Right ventricle myocardium superior (tissue), 1 donor: ENCODE results near the gene PXDN. TPM values are rescaled to one million over a fixed set of nuclear protein-coding genes. Genes with fewer than 3 reads are reported as not detected.

Experiments used
- ATAC-seq: fragments of 200-7000 bp; cut with Tn5 transposase; one replicate; pipeline ENCODE4 v1.9.1; 2020; ENCODE audit warnings: mild to moderate bottlenecking; ENCODE audit not compliant: poor library complexity
- DNase-seq: peaks from one replicate; pipeline ENCODE4 v3.0.0-alpha.2; 2020
- intact Hi-C: fragments of 100-400 bp; cut with DNase I; formaldehyde crosslinking; loops from one replicate; pipeline ENCODE4 v1.11.2; 2022
- total RNA-seq: library from RNA; stranded (reverse); fragmentation: NEBNext Ultra II Directional; extraction: Animal tissue kit (Norgen Biotek cat#: 25700); gene quantifications from one replicate; pipeline ENCODE4 v1.2.1, GENCODE V29; 2021
- donor health status: DM: no; HTN: yes; CAD: no; lungs with severe emphysema.

PXDN gene
- total RNA-seq, 1 donor from 2014 or later = 15.6 TPM

DNA sequence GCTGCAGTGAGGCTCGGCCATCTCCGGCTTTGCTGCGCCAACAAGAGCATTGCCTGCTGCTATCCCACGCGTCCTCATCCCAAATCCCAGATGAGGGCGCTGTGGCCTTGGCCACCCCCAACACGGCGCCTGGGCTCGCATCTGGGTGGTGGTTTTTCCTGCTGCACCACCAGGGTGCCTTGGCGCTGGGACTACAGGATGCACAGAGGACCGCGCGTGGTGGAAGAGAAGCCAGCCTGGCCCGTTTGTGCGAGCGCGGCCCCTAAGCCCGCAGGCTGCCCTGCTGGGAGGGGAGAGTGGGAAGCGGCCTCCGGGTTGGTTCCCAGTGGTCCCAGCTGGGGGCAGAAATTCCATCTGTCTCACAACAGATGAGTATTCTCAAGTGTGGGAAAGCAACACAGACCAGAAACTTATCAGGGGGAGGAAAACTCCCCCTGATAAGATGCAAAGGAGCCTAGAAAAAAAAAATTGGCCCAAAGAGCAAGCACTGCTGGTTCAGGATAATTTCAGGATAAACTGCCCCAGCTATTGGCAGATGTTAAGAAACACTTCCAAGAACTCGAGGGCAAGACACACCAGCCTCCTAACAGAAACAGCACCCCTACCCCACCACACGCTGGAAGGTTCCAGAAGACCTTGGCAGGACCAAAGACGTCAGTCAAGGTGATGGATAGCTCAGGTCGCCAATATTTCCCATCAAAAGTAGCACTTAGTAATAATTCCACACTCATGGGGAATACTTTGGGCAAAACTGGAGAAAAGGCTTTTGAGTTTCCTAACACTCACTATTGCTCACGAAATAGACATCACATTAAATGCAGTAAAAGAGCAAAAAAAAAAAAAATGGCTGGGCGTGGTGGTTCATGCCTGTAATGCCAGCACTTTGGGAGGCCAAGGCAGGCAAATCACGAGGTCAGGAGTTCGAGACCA lies 152.1 kb downstream of the PXDN start:
- ATAC-seq (peak; percentile 77), DNase-seq (peak; percentile 82)
- intact Hi-C loops = loop anchor here (5.0 kb wide), 1 partner anchor 155 kb away; no protein-coding TSS in a partner anchor

DNA sequence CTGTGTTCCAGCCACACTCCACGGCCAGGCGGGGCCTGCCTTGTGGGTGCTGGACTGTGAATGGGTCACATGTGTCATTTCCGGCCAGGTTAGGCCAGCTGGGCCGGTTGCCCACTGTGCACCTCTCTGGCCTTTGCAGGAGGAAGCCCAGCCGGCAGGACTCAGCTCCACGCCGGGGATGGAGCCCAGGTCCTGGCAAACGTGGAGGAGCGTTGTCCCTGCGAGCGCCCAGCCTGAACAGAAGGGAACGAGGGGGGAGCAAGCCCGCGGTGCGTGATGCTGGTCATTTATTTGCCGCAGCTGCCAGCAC lies 152.9 kb downstream of the PXDN start:
- DNase-seq = no peak
- ATAC-seq = peak; percentile 20
- intact Hi-C loops = loop anchor here (5.0 kb wide), 1 partner anchor 156 kb away; no protein-coding TSS in a partner anchor

GRCh38 chr2:1590596-1591460 lies 153.5 kb downstream of the PXDN start:
- DNase-seq (peak; percentile 11), ATAC-seq (no peak)
- intact Hi-C loops = loop anchor here (5.0 kb wide), 1 partner anchor 156 kb away; no protein-coding TSS in a partner anchor

- intact Hi-C loops = no loop called here
- DNase-seq (peak; percentile 27), ATAC-seq (no peak)
Measured at GRCh38 chr2:1588978-1589621, 155.2 kb downstream of the PXDN start.

- intact Hi-C loops = no loop called here
- no peak for ATAC-seq
- peak; percentile 35 for DNase-seq
Measured at GRCh38 chr2:1588051-1588977, 156.0 kb downstream of the PXDN start.

GRCh38 chr2:1586923-1587840 lies 157.1 kb downstream of the PXDN start:
- DNase-seq (peak; percentile 30), ATAC-seq (no peak)
- intact Hi-C loops = no loop called here

DNA sequence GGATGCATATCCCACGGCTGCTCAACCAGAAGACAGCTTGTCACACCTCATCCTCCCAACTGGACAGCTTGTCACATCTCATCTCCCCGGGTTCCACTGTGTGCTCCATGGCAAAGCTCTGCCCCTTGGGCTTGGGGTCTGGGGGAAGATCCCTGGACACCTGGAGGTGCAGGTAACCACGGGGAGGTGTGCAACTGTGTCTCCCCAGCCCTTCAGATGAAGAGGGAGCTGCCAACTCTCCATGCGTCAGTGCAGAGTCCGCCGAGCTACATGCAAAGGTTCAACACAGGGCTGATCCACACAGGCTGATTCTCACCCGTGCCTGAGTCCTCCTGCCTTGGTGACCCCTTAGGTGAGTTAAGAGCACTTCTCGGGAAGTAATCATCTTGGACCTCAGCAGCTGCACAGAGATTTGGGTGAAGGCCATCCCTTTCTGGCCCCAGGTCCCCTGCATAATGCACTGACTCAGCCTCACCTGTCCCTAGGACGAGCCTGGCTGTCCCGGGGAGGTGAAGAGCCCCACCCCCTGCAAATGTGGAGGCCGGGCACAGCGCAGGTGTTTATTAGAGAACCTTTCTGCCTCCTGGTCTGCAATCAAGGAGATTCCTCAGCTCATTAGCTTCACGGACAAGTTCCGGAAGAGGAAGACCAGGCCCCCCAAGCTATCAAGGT lies 157.9 kb downstream of the PXDN start:
- intact Hi-C loops = no loop called here
- ATAC-seq (no peak), DNase-seq (peak; percentile 23)

DNA sequence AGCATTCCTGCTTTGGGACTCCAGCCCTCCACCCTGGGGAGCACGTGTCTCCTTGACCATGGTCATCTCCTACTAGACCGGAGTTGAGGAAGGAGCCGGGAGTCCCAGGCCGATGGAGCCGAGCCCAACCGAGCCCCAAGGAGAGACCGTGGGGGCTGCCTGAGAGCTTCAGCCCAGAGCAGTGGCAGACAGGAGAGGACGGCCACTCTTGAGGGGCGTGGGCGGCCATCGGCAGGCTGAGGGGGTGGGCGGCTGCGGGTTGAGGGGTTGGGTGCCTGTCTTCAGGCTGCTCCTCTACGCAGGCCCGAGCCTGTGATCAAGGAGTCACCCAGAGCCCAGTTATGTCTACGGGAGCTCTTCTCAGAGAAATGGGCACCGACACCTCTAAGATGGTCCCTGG lies 158.7 kb downstream of the PXDN start:
- intact Hi-C loops = no loop called here
- ATAC-seq (no peak), DNase-seq (peak; percentile 34)

GRCh38 chr2:1584691-1585485 lies 159.4 kb downstream of the PXDN start:
- DNase-seq (peak; percentile 26), ATAC-seq (no peak)
- intact Hi-C loops = no loop called here

DNA sequence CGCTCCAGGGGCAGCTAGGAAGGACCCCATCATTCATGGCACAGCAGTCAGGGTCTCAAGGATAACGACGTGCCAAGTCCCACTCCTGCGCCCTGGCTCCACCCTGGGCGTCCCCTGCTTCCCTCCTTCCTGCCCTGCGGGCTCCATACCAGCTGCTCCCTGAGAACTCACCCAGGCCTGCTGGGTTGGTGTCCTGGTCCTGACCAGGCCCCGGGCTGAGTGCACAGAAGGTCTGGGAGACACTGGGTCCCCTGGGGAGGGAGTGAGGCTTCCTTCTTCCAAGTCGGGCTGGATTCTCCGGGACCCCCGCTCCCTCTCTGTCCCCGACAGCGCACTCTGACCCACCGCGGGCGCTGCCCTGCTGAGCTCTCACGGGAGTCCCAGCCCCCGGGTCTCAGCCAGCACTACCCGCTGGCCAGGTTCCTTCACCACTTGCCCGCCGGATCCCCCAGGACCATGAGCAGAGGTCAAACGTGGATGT lies 160.2 kb downstream of the PXDN start:
- intact Hi-C loops = no loop called here
- ATAC-seq (no peak), DNase-seq (peak; percentile 24)

GRCh38 chr2:1582891-1583341 lies 161.4 kb downstream of the PXDN start:
- DNase-seq (peak; percentile 35), ATAC-seq (no peak)
- intact Hi-C loops = no loop called here

DNA sequence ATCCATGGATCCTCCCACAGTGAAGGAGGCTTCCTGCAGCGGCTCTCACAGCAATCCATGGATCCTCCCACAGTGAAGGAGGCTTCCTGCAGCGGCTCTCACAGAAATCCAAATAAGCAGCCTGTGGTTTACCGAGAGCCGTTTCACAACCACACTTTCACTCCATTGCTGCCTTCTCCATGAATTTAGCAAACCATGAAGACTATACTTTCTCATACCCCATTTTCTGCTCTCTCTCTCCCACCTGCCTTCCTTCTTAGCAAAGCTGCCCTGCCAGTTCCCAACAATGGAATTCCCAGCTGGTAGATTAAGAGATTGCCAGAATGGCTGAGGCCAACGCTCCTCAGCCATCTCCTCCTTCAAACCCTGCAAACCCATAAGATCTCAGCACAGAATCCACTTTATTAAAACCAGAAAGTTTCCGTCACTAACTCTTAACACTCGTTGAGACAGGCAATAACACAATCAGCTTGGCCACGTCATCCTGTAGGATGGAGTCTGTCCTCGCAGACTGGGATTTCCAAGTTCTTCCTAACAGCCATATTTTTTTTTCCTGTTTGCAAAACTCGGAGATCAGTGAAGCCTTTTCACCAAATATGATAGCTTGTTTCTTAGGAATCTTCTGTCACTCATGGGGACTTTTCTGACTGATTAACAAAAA lies 162.2 kb downstream of the PXDN start:
- DNase-seq = no peak

More for the DNA sequence above, 162.2 kb downstream of the PXDN start:
- ATAC-seq = no peak
- intact Hi-C loops = no loop called here
